HepG2 (cell line): ENCODE data around the gene RBM19. TPM values are rescaled to one million over a fixed set of nuclear protein-coding genes. Genes with fewer than 3 reads are reported as not detected.

Experiments
- ATAC-seq: fragments of 200-7000 bp; cut with Tn5 transposase; 3 replicates; pipeline ENCODE4 v1.9.1; 2020; ENCODE audit warnings: mild to moderate bottlenecking, moderate library complexity
- BruUV-seq: library from RNA; stranded (reverse); fragments of 400-500 nt; replicated peaks from 2 replicates; lab custom pipeline; 2021; lab: Mats Ljungman, UMichigan
- CTCF ChIA-PET: fragments of 300-600 bp; formaldehyde crosslinking; extraction: SDS; loops from one replicate; lab custom pipeline; 2021; ENCODE audit warnings: low total read pairs, inconsistent platforms, low intra/inter-chr PET ratio; lab: Yijun Ruan, JAX
- POLR2A ChIA-PET: fragments of 350-600 bp; sonication (Branson Sonifier 250); formaldehyde crosslinking; loops from one replicate; lab custom pipeline; 2020; ENCODE audit warnings: antibody characterized with exemption, inconsistent platforms; lab: Yijun Ruan, JAX
- DNase-seq: peaks from one replicate; pipeline ENCODE4 v3.0.0-alpha.2; 2015; ENCODE audit warnings: low spot score
- FAIRE-seq: peaks from 3 replicates; lab custom pipeline; 2011; peaks lifted over from hg19 to GRCh38; lab: Jason Lieb, UNC
- H2AFZ ChIP-seq: one replicate; pipeline ENCODE4 v1.6.1; 2011; ENCODE audit warnings: low read length, inconsistent platforms
- H3K27ac ChIP-seq: fragments of 300-600 bp; 3 replicates; pipeline ENCODE4 v1.8.0; 2011; ENCODE audit warnings: mixed run types, mild to moderate bottlenecking, mixed read lengths, low read length, inconsistent platforms; ENCODE audit not compliant: insufficient read depth; ENCODE audit errors: extremely low read length
- H3K27me3 ChIP-seq, 2 experiments: fragments of 200-600 bp in 1 of 2; 2 replicates in 1 of 2; 3 replicates in 1 of 2; pipeline versions ENCODE4 v1.6.0 to v1.8.0; 2011; ENCODE audit warnings: low read length in 2 of 2, mild to moderate bottlenecking in 2 of 2, moderate library complexity in 2 of 2, inconsistent platforms in 1 of 2; ENCODE audit not compliant: insufficient read depth in 2 of 2, control insufficient read depth in 1 of 2
- H3K36me3 ChIP-seq, 2 experiments: fragments of 200-600 bp in 1 of 2; replicated peaks in 1 of 2; 2 replicates in 1 of 2; 3 replicates in 1 of 2; pipeline versions ENCODE4 v1.5.1 to v1.8.0; 2011; ENCODE audit warnings: low read length in 2 of 2, inconsistent platforms in 1 of 2; ENCODE audit not compliant: insufficient read depth in 2 of 2, control insufficient read depth in 1 of 2
- H3K4me1 ChIP-seq: 2 replicates; pipeline ENCODE4 v1.5.1; 2012; ENCODE audit warnings: low read length, inconsistent platforms; ENCODE audit not compliant: insufficient read depth
- H3K4me2 ChIP-seq: 2 replicates; pipeline ENCODE4 v1.6.0; 2011; ENCODE audit warnings: low read depth, low read length, inconsistent platforms
- H3K4me3 ChIP-seq, 3 experiments: fragments of 200-600 bp in 1 of 3; sonication (generic), shearing (Covaris generic) in 1 of 3; replicated peaks in 1 of 3; 2 replicates each; pipeline ENCODE4 v1.5.1; 2011 to 2016; ENCODE audit warnings: low read length in 3 of 3, inconsistent platforms in 2 of 3, low read depth in 2 of 3, mild to moderate bottlenecking in 2 of 3, control low read depth in 1 of 3, mixed read lengths in 1 of 3; ENCODE audit not compliant: insufficient read depth in 1 of 3
- H3K79me2 ChIP-seq: one replicate; pipeline ENCODE4 v1.6.1; 2011; ENCODE audit warnings: low read length, inconsistent platforms; ENCODE audit not compliant: insufficient read depth
- H3K9ac ChIP-seq: 2 replicates; pipeline ENCODE4 v1.6.0; 2011; ENCODE audit warnings: mild to moderate bottlenecking, low read depth, low read length, inconsistent platforms; ENCODE audit not compliant: insufficient read depth
- H3K9me3 ChIP-seq: 2 replicates; pipeline ENCODE4 v1.5.1; 2012; ENCODE audit warnings: mild to moderate bottlenecking, low read length
- H4K20me1 ChIP-seq: 2 replicates; pipeline ENCODE4 v1.6.0; 2011; ENCODE audit warnings: inconsistent platforms, mild to moderate bottlenecking, low read length, moderate library complexity; ENCODE audit not compliant: insufficient read depth
- CEBPB ChIP-seq: IDR thresholded peaks from 2 replicates; pipeline ENCODE4 v1.6.1; 2011; ENCODE audit warnings: low read depth, low read length, improper control_type of control experiment, borderline replicate concordance
- CREB1 ChIP-seq, 2 experiments: fragments of 450-650 bp in 1 of 2; IDR thresholded peaks; 2 replicates each; pipeline ENCODE4 v1.6.1; 2016 to 2017; ENCODE audit warnings: control low read depth in 1 of 2, mild to moderate bottlenecking in 1 of 2, missing compliant biosample characterization in 1 of 2, missing genetic modification characterization in 1 of 2
- GATAD1 ChIP-seq: IDR thresholded peaks from 2 replicates; pipeline ENCODE4 v1.6.1; 2016; ENCODE audit warnings: missing genetic modification reagents, missing compliant biosample characterization
- HOXA5 ChIP-seq: sonication (generic); formaldehyde crosslinking; IDR thresholded peaks from 2 replicates; pipeline ENCODE4 v1.4.0; 2020; ENCODE audit warnings: missing genetic modification reagents
- MEF2D ChIP-seq: sonication (generic); formaldehyde crosslinking; IDR thresholded peaks from 2 replicates; pipeline ENCODE4 v1.5.1; 2020; ENCODE audit warnings: mild to moderate bottlenecking, missing genetic modification reagents
- NONO ChIP-seq, 2 experiments: fragments of 450-650 bp in 1 of 2; sonication (generic) in 1 of 2; formaldehyde crosslinking in 1 of 2; IDR thresholded peaks in 1 of 2; conservative IDR thresholded peaks in 1 of 2; 2 replicates each; pipeline versions ENCODE4 v1.6.1 to v1.8.0; 2017 to 2022; ENCODE audit warnings: mild to moderate bottlenecking in 1 of 2, missing genetic modification reagents in 1 of 2, moderate library complexity in 1 of 2
- ONECUT2 ChIP-seq: sonication (generic); formaldehyde crosslinking; IDR thresholded peaks from 2 replicates; pipeline ENCODE4 v1.4.0; 2020; ENCODE audit warnings: missing genetic modification reagents
- SIX4 ChIP-seq: sonication (generic); formaldehyde crosslinking; IDR thresholded peaks from 2 replicates; pipeline ENCODE4 v1.4.0; 2020; ENCODE audit warnings: missing genetic modification reagents
- WIZ ChIP-seq: sonication (generic); formaldehyde crosslinking; IDR thresholded peaks from 2 replicates; pipeline ENCODE4 v1.5.1; 2020; ENCODE audit warnings: mild to moderate bottlenecking, missing genetic modification reagents
- ZFX ChIP-seq: sonication (generic); formaldehyde crosslinking; IDR thresholded peaks from 2 replicates; pipeline ENCODE4 v1.4.0; 2020; ENCODE audit warnings: mild to moderate bottlenecking, low read depth, missing genetic modification reagents, moderate library complexity
- ZNF180 ChIP-seq: sonication (generic); formaldehyde crosslinking; IDR thresholded peaks from 2 replicates; pipeline ENCODE4 v1.4.0; 2020; ENCODE audit warnings: low read depth, missing genetic modification reagents, borderline replicate concordance
- ZSCAN9 ChIP-seq: IDR thresholded peaks from 2 replicates; pipeline ENCODE4 v1.6.1; 2016; ENCODE audit warnings: borderline replicate concordance
- WGBS: methylation state at CpG from one replicate; pipeline ENCODE4 v1.1.6; 2017; ENCODE audit warnings: low lambda C conversion rate; 5-methylcytosine and 5-hydroxymethylcytosine counted together
- in situ Hi-C: cut with HindIII; loops from 2 replicates; pipeline ENCODE4 v1.10.0; 2017; ENCODE audit warnings: low pct_unique_long_range_greater_than_20kb; ENCODE audit not compliant: extremely low pct_ligation_motif_present
- intact Hi-C: fragments of 100-400 bp; cut with micrococcal nuclease; formaldehyde crosslinking; loops from one replicate; pipeline ENCODE4 v1.10.0; 2022; ENCODE audit not compliant: unreplicated experiment
- polyA plus RNA-seq, 8 experiments: library from polyadenylated mRNA; depleted of rRNA in 3 of 8; stranded (reverse) in 7 of 8; unstranded in 1 of 8; fragments of >200 nt; fragmentation: Illumina TruSeq in 4 of 8; extraction: Trizol in 4 of 8; gene quantifications; 2 replicates each; pipeline versions ENCODE4 v1.2.1 to v1.2.3, GENCODE V29; 2011 to 2016; ENCODE audit warnings: low read depth in 4 of 8, missing spikeins in 1 of 8, mixed read lengths in 1 of 8; ENCODE audit not compliant: insufficient read depth in 1 of 8
- total RNA-seq, 5 experiments: library from RNA; depleted of rRNA; stranded (reverse); fragments of >200 nt; fragmentation: Illumina TruSeq; extraction: Trizol; gene quantifications; 2 replicates each; pipeline ENCODE4 v1.2.3, GENCODE V29; 2016; ENCODE audit warnings: low read depth in 1 of 5
- TF ChIP-seq, protein P1 (sequence below): sonication (generic); formaldehyde crosslinking; IDR thresholded peaks from 2 replicates; pipeline ENCODE4 v1.4.0; 2020; ENCODE audit warnings: missing genetic modification reagents, borderline replicate concordance
- TF ChIP-seq, protein P2 (sequence below): IDR thresholded peaks from 2 replicates; pipeline ENCODE4 v1.6.1; 2016; ENCODE audit warnings: low read depth

Gene RBM19
- total and polyA plus RNA-seq, 2 of the 13 experiments (the other 11 are each of a cell fraction or from before 2014, with no cell fraction given) = 19.3 to 32.2 TPM

DNA sequence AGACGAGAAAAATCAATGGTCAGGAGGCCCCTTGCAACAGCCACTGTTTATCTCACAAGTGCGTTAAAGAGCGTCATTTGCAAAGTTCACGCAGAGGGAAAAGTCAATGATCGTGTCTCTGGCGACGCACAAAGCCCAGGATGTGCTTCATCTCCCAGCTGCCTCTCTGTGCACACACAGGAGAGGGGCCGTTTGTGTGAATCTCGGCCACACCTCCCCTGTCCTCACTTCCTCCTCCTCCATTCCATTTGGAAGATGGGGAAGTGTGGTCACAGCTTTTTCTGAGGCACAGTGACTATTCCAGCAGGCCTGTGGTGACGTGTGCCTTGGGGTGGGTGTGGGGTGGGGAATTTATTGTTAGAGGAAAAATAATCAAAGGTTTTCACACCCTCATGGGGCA, 90.4 kb downstream of the RBM19 start:
- no peaks in the 10 kb centered on the region for H3K79me2 ChIP-seq
- 86% methylated on average over 10 of the region's 10 CpGs for WGBS
- intact Hi-C loops = no loop called here
- H3K4me3 ChIP-seq = no peak overlapping the region
- no peak overlapping the region for H3K9ac ChIP-seq
- H3K27me3 ChIP-seq = no peaks in the 10 kb centered on the region
- H3K27ac ChIP-seq = no peak overlapping the region
- no peaks in the 10 kb centered on the region for H4K20me1 ChIP-seq
- no peak for FAIRE-seq
- no peak for DNase-seq
- peaks cover 8 to 29% of the 10 kb centered on the region in 2 experiments; a peak in 4 of 5 replicates for H3K36me3 ChIP-seq
- H2AFZ ChIP-seq = no peak overlapping the region
- H3K4me1 ChIP-seq = no peaks in the 10 kb centered on the region
- POLR2A ChIA-PET = no interaction called here
- no peak overlapping the region for H3K4me2 ChIP-seq
- CTCF ChIA-PET = no interaction called here
- TF ChIP-seq CEBPB = no peak
- no peak for TF ChIP-seq ZFX (CRISPR knock-in tag)
- TF ChIP-seq, protein P1, sequence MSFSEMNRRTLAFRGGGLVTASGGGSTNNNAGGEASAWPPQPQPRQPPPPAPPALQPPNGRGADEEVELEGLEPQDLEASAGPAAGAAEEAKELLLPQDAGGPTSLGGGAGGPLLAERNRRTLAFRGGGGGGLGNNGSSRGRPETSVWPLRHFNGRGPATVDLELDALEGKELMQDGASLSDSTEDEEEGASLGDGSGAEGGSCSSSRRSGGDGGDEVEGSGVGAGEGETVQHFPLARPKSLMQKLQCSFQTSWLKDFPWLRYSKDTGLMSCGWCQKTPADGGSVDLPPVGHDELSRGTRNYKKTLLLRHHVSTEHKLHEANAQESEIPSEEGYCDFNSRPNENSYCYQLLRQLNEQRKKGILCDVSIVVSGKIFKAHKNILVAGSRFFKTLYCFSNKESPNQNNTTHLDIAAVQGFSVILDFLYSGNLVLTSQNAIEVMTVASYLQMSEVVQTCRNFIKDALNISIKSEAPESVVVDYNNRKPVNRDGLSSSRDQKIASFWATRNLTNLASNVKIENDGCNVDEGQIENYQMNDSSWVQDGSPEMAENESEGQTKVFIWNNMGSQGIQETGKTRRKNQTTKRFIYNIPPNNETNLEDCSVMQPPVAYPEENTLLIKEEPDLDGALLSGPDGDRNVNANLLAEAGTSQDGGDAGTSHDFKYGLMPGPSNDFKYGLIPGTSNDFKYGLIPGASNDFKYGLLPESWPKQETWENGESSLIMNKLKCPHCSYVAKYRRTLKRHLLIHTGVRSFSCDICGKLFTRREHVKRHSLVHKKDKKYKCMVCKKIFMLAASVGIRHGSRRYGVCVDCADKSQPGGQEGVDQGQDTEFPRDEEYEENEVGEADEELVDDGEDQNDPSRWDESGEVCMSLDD (CRISPR knock-in tag) = no peak
- no peaks in the 10 kb centered on the region for H3K9me3 ChIP-seq
- no peak for ATAC-seq
- in situ Hi-C loops = no loop called here
- BruUV-seq = no TSS peak

DNA sequence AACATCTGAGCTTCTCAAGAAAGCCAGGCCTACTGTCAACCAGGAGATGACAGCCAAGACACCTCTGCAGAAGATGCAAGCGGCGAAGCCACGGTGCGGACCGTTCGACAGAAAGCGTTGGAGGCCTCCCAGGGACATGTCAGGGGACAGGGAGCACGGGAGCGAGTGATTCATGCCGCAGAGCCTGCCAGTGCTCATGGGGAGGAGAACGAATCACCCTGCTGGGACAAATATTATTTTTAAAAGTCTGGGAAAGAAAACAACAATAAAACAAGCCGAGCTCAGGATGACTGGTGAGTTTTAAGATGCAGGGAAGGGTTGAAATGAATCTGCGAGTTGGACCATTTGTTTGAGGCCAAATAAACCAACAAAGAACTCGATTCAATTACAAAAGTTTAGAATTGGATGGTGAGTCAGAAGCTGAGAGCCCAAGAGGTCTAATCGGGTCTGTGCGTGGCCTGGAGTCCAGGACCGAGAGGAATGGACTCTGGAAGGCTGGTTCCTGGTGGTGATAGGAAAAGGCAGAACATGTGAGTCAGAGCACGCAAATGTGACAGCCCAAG, 91.0 kb downstream of the RBM19 start:
- H3K27ac ChIP-seq = no peak overlapping the region
- WGBS = 93% methylated on average over 18 of the region's 18 CpGs
- TF ChIP-seq GATAD1 = no peak
- no peak for TF ChIP-seq NONO (IDR thresholded peaks at IDR 0.05)
- no peak for TF ChIP-seq NONO (CRISPR knock-in tag; conservative IDR thresholded peaks at IDR 0.05)
- TF ChIP-seq, protein P2, sequence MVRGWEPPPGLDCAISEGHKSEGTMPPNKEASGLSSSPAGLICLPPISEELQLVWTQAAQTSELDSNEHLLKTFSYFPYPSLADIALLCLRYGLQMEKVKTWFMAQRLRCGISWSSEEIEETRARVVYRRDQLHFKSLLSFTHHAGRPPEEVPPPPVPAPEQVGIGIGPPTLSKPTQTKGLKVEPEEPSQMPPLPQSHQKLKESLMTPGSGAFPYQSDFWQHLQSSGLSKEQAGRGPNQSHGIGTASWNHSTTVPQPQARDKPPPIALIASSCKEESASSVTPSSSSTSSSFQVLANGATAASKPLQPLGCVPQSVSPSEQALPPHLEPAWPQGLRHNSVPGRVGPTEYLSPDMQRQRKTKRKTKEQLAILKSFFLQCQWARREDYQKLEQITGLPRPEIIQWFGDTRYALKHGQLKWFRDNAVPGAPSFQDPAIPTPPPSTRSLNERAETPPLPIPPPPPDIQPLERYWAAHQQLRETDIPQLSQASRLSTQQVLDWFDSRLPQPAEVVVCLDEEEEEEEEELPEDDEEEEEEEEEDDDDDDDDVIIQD (CRISPR knock-in tag) = no peak
- no peak for TF ChIP-seq ZNF180 (CRISPR knock-in tag)
- no peak for TF ChIP-seq ONECUT2 (CRISPR knock-in tag)
- TF ChIP-seq SIX4 (CRISPR knock-in tag) = no peak
- TF ChIP-seq WIZ = no peak
- no peak for TF ChIP-seq CREB1 (IDR thresholded peaks at IDR 0.05)
- no peak for TF ChIP-seq CREB1 (CRISPR knock-in tag; IDR thresholded peaks at IDR 0.05)
- no peak for TF ChIP-seq ZSCAN9
- TF ChIP-seq HOXA5 = no peak
- no peak for TF ChIP-seq MEF2D (CRISPR knock-in tag)

More for the DNA sequence above, 91.0 kb downstream of the RBM19 start:
- Histone ChIP-seq H4K20me1 (no peaks in the 10 kb centered on the region), H3K4me2 (no peak overlapping the region), H3K36me3 (peaks cover 8 to 33% of the 10 kb centered on the region in 2 experiments; a peak in 4 of 5 replicates), H3K4me1 (no peaks in the 10 kb centered on the region), H3K79me2 (no peaks in the 10 kb centered on the region), H3K9me3 (no peaks in the 10 kb centered on the region), H3K27me3 (no peaks in the 10 kb centered on the region), H3K9ac (no peak overlapping the region), H3K4me3 (no peak overlapping the region), H2AFZ (no peak overlapping the region)
- POLR2A ChIA-PET = no interaction called here
- no peak for DNase-seq
- CTCF ChIA-PET = no interaction called here
- no peak for FAIRE-seq
- BruUV-seq = no TSS peak
- intact Hi-C loops (no loop called here), in situ Hi-C loops (no loop called here)
- no peak for ATAC-seq
